Stimulated activated naive CD4-positive, alpha-beta T cell (primary cell): Measurements from ENCODE around the gene JPH2.
"Not testable (repeated sequence)": the region's sequence is repeated elsewhere in the genome, so short reads cannot be mapped to it uniquely, and the experiment has no call there.

Source experiments
- DNase-seq, 6 experiments: peaks; one replicate each; lab custom pipeline; 2025; lab: John Stamatoyannopoulos, UW

JPH2 gene

DNA sequence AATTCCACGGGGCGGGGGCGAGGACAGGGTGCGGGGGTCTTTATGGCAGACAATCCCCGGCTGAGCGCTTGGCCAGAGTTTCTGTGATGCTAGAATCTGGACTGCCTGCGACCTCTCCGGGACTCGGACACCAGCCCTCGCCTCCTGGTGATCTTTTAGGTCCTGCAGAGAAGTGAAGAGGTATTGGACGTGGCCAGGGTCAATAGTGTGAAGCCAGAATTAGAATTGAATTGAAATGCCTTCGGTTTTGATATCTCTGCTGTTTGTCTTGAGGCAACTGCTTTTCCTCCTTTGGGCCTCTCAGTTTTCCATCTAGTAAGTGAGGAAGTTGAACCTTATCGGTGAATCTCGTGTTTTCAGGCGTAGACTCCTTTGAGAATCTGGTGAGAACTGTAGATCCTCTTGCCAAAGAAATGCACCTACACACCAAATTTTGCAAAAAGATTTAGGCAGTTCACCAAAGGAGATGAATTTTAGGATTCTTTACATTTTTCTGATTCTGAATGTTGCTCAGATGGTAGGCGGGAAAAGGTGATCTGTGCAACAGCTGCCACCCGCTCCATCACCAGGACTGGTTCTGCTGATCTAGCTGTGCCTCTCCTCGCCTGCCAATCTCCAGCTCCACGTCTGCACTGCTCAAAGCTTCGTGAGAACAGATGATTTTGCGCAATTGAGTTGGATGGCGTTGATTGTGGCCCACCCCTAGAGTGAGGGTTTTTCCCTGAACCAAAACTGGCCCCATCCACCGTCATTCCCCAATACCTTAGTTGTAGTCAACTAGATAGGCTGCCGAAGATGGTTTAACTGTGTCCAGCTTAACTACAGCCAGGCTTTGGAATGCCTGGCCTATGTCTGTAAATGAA lies 24.4 kb upstream of the JPH2 start:
- DNase-seq: peak in 2 of 6 experiments; percentile 13 to 28

DNA sequence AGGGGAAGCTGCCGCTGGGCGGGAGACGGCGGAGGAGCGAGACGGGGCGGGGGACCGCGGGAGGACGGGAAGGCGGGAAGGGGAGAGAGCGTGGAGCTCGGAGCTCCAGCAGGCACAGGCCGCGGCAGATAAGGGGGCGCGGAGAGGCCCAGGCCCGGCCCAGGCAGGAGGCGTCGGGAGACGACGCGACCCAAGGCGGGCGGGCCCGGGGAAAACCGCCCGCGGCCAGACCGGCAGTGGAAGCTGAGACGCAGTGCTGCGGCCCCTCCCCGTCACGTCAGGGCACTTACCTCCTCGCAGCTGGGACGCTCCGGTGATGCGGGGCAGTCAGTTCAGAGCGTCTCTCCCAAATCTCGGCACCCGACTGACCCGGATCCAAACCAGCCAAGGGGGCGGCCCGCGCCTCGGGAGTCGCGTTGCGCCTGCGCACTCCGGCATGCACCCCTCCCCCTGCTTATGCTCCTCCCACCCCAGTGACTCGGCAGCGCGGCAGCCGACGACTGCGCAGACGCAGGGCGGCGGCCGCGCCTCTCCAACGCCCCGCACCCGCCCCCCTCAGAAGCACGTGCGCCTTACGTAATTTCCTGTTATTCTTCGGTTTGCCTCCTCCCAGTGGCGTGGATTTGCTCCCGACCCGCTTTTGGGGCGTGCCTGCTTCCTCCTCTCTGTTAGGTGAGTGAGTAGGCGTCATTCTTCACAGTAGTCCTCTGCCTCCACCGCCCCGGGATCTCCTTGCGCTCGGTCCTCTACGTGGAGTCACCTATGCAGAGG lies 23.6 kb upstream of the JPH2 start, which contains the start of gene OSER1:
Gene OSER1 (minus strand): TSS at position 366 of the 771 bp plus-strand sequence. CDS start 3,814 bp downstream, outside the sequence.
- DNase-seq: peak; percentile 97 to 99 (median 98)

DNA sequence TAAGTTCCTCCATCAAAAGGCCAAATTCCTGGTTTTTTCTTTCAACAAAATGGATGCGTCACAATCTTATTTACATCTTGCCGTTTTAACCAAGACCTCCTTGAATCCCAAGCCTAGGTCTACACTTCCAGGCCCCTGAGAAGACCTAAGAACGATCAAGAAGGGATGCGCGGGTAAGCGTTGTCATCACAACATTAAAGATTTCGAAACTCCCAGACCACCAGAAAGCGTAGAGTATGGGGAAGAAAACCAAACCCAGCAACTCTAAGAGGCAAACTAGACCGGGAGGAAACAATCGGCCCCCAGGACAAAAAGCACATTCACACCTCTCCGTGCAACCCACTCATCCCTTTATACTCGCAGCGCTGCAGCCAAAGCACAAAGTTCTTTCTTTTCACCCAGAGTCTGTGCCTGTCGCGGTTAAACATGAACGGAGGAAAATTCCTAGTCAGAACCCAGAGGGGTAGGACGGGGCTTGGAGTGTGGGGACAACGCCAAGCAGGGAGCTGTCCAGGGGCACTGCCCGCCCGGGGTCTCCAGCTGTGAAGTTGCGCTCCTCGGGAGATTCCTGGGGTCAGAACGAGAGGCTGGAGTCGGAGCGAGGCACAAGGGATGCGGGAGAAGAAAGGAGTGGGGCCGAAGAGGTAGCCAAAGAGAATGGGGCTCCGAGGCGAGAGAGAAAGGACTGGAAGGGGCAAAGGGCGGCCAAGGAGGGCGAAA lies 22.9 kb upstream of the JPH2 start:
- peak in 2 of 6 experiments; percentile 26 to 49 for DNase-seq

DNA sequence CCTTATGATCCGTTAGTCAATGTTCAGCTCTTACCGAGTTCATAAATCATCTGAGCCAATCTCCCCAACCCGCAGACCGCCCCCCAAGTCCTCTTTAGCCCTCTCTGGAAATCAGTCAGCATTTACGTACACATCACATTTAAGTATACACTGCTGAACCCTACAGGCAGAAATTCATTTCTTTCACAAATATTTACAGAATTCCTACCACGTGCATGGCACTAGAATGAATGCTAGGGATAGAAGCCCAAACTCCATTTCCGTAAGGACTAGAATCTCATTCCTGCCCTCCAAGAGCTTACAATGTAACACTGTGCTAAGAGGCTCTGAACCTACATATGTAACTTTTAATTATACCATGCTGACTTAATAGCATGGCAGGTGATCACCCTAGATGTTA lies 21.8 kb upstream of the JPH2 start:
- no peak for DNase-seq

DNA sequence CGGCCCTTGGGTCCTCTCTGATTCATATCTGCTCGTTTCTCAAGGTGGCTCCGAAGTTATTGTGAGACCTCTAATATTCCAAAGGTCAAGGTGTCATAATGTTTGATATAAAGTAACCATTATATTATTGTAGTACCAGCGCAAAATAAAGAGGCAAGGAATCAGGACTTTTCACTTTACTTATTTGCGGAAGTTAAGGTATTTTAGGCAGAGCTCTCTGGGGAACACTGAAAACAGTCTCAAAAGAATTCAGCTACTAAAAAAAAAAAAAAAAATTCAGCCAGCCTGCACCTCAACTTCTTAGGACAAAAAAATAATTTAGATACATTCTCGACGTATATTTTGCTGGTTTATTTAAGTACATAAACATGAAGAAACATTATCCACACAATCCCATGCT lies 21.2 kb upstream of the JPH2 start:
- no peak for DNase-seq

DNA sequence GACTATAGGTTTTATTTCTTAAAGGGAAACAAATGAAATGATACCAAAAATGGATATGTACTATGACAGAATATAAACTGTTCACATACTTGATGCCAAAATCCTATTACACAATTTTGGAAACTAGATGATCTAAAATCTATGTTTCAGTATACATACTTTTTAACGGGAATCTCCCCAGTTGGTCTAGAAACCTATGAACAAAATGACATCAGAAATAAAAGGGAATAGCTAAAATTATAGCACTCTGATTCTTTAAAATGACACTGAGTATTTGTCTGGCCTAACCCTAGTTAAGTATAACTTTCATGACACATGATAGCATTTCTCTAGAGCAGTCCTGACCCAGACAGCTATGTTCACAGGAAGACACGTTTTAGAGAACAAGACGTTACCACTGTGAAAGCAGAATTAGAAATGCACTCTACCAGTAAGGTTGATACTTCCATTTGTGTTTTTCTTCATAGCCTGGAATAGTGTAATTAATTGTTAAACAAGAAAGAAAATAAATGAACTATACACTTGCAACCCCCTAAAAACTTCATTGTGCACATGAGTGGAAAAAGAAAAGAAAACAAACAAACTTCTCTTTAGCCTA lies 20.2 kb upstream of the JPH2 start:
- no peak for DNase-seq

DNA sequence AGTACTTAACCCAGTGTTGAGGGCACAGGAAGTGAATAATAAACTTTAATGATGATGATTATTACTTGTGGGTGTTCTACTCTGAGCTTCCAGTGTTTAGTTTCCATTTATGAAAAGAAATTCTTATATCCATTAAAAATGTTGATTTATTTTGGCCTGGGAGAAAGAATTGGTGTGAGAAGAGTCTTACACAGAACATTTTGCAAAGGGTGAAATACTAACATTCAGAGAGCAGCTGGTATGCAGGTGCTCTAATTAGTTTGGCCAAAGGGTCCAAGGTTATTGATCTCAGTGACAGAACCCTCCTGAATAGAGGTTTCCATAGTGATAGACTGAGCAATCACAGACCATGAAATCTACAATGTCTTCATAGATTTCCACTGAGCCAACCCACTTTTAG lies 19.1 kb upstream of the JPH2 start:
- no peak for DNase-seq

DNA sequence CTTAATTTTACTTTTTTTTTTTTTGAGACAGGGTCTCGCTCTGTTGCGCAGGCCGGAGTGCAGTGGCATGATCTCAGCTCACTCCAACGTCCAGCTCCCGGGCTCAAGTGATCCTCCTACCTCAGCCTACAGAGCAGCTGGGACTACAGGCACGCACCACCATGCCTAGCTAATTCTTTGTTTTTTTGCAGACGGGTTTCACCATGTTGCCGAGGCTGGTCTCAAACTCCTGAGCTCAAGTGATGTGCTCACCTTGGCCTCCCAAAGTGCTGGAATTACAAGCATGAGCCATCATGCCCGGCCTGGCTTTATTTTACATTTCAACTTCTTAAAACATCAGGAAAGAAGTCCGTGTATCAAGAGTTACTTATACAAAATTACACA lies 17.8 kb upstream of the JPH2 start:
- no peak for DNase-seq

DNA sequence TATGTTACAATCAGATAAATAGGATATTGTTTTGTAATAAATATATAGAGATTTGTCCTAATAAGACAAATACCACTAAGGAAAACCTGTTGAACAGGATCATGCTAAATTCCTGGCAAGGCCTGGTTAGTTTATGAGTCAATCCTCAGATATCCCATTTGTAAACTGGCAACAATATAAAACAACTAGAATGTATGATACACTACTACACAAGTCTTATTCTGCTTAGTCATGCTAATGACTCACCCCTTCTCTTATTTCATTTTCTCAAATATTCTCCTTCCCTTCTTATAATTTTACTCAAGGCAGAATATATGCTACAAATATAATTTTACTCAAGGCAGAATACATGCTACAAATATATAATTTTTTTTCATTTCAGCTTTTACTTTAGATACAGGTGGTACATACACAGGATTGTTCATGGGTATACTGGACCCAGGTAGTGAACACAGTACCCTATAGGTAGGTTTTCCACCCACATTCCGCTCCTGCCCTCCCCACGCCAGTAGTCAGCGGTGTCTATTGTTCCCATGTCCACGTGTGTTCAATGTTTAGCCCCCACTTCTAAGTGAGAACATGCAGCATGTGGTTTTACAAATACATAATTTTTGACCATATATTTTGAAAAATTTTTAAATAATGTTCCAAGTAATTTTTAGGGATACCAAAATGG lies 17.3 kb upstream of the JPH2 start:
- no peak for DNase-seq

DNA sequence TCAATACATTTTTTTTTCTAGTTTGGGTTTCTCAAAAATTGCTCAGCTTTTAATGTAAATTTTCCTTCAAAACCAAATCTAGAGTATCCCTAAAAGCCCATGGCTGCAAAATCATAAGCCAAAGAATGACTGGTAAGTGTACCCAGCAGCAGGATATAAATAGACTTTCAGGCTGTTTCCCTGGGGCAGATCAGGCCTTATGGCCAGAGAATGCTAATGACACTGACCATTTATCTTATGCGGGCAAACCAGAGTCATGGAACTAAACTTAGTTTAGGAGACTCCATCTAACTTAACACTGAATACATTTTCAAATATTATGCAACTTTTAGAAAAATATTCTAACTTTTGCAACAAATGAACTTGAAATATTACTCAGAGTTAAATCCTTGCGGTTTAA lies 16.2 kb upstream of the JPH2 start:
- no peak for DNase-seq

DNA sequence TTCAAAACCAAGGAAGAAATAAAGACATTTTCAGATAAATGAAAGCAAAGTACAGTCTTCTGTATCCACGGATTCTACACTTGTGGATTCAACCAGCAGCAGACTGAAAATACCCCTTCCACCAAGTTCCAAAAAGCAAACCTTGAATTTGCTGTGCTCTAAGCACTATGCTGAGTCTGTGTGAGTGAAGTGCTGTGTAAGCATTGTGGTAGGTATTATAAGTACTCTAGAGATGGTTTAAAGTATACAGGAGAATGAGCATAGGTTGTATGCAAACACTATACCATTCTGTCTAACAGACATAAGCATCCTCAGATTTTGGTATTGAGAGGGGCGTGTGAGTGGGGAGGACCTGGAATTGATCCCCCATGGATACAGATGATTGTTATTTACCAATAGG lies 14.0 kb upstream of the JPH2 start:
- DNase-seq: no peak

DNA sequence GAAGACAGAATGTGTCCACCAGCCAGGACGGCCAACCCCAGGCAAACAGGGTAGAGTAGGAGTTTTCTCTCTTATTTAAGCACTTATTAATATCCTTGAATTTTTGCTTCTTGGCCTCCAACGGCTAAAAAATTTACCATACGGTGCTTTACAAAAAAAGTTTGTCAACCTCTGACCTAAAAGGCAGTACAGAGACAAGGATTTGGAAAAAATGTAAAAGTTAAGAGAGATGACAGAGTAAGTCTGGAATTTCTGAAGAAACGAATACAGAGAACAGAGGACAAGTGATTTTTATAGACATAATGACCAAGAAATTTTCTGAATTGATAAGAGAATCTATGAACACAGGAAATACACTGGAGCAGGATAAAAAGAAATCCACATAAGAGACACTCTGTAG lies 13.4 kb upstream of the JPH2 start:
- DNase-seq: no peak

DNA sequence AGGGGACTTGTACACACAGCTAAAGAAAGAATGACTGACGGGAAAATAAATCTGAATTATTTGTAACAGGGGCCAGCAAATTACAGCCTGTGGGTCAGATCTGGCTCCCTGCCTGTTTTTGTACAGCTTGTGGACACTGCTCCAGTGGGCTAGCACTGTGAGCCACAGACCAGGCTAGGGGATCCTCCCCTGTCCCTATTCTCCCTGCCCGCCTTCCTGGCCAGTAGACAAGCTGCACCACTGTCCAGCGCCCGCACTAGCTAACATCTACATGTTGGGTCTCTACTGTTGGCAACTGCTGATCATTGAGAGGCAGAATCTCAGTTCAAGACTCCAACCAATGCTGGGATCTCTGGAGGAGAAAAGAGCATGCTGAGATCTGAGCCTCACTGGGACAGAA lies 12.9 kb upstream of the JPH2 start:
- DNase-seq: no peak

DNA sequence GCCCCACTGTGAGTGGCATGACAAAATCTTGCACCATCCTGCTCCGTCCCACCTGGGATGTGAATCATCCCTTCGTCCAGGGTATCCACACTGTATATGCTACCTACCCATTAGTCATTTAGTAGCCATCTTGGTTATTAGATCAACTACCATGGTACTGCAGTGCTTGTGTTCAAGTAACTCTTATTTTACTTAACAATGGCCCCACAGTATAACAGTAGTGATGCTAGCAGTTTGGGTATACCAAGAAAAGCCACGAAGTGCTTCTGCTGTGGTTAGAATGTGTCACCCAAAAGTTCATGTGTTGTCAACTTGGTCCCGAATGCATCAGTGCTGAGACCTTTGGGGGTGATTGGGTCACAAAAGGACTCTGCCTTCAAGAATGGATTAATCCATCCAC lies 11.9 kb upstream of the JPH2 start:
- DNase-seq: no peak

DNA sequence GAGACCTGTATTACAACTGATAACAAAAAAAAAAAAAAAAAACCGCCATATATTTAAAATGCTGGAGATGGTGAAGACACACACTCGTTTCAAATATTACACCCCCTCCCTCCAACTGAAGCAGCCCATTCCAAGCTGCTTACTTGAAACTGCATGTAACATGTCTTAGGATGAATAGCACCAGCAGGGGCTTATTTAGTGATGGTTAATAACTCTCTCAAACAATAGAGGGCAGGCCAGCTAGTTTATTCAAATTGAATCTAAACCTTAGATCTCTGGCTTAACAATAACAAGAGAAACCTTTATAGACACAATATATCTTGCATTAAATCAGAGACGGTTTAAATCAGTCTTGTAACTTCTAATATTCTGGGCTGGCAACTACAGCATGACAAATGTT lies 9.3 kb upstream of the JPH2 start:
- DNase-seq: peak in 1 of 6 experiments; percentile 18

DNA sequence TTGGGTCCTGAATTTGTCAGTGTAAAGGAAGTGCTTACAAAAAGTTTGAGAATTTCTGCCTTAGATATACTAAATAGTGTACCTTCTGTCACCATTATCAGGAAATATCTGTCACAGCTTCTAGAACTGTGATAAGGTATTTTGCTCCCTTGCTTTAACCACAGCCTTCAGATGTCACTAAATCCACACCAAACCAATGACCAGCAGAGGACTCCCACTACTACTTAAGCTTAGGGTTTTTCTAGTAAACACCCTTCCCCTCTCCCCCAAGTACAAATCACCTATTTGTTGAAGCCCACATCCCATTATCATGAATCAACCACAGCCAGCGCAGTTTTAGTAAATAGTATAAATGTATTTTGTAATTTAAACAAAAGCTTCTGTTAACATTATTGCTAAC lies 8.6 kb upstream of the JPH2 start:
- DNase-seq: no peak

DNA sequence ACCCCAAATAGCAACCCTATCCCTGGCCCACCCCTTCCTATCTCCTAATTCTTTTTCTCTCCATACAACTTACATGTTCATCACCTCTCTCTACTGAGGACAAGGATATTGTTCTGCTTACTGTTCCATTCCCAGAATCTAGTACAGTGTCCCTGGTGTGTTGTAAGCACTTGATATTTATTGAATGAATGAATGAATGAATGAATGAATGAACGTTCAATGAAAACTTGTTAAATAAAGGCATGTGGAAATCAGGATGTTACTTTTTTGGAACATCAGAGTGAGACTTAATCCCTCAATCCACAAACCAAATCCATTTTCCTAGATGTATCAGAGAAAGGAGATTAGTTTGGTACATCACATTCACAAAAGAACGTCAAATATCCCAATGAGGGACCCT lies 6.8 kb upstream of the JPH2 start:
- no peak for DNase-seq

DNA sequence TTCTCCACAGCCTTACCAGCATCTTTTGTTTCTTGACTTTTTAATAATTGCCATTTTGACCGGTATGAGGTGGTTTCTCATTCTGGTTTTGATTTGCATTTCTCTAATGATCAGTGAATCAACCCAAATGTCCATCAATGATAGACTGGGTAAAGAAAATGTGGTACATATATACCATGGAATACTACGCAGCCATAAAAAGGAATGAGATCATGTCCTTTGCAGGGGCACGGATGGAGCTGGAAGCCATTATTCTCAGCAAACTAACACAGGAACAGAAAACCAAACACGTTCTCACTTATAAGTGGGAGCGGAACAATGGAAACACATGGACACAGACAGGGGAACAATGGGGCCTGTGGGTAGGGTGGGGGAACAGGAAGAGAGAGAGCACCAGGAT lies 4.7 kb upstream of the JPH2 start:
- not testable (repeated sequence) for DNase-seq

DNA sequence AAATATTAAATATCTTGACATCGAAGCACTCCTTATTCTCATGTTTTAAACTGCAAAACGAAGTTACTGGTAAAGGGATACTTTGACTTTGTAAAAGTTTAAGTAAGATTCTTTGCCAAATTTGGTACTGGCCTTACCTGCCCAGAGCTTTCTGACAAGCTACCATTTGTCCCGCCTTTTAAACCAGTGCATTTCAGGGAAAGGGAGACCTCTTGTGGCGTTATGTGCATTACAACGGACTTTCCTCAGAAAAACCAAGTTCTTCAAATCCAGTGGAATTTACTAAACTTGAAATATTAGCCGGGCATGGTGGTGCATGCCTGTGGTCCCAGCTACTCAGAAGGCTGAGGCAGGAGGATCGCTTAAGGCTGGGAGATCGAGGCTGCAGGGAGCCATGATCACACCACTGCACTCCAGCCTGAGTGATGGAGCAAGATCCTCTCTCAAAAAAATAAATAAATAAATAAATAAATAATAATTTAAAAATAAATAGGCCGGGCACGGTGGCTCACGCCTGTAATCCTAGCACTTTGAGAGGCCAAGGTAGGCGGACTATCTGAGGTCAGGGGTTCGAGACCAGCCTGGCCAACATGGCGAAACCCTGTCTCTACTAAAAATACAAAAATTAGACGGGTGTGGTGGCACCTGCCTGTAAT lies 3.3 kb upstream of the JPH2 start:
- peak in 5 of 6 experiments; percentile 7 to 59 (median 31) for DNase-seq

DNA sequence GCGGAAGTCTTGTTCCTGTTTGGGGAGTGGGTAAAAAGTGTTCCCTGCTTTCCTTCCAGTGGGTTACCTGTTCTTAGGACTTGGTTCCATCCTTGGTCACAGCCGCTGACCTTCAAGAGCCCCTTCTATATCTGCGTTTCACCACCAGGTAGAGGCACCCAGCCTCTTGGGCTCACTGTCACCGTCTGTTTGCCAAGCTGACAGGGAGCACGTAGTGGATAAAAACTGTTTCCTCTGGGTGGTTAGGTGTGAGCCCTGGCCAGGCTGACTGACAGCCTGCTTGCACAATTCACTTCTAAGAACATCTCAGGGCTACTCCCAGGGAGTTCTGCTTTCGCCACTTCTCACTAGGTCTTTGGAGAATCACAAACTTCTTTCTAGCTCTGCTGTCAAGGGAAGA lies 1.8 kb upstream of the JPH2 start:
- DNase-seq: no peak
